Psoas muscle (tissue), 8 donors: ENCODE results near the gene PALLD. TPM values are rescaled to one million over a fixed set of nuclear protein-coding genes. Genes with fewer than 3 reads are reported as not detected.
A peak's percentile ranks its signal among the peaks of the same experiment; 100 is the strongest.
"Not testable (repeated sequence)": the region's sequence is repeated elsewhere in the genome, so short reads cannot be mapped to it uniquely, and the experiment has no call there.

Experiments
- ATAC-seq, 4 donors: fragments of 200-7000 bp; cut with Tn5 transposase; one replicate each; pipeline ENCODE4 v1.9.1; 2020; ENCODE audit warnings: moderate library complexity in 3 of 4, mild to moderate bottlenecking in 2 of 4
- DNase-seq, 2 donors: peaks; one replicate each; pipeline ENCODE4 v3.0.0-alpha.2; 2020
- H3K27ac ChIP-seq: fragments of 200-600 bp; one replicate; pipeline ENCODE4 v1.8.0; 2022
- H3K27me3 ChIP-seq, 3 donors: fragments of 200-600 bp in 1 of 3; one replicate each; pipeline versions ENCODE4 v1.6.1 to v1.8.0; 2013 to 2022; ENCODE audit warnings: low read length in 2 of 3, mild to moderate bottlenecking in 2 of 3, moderate library complexity in 1 of 3; ENCODE audit not compliant: insufficient read depth in 3 of 3
- H3K36me3 ChIP-seq, 2 donors: fragments of 200-600 bp in 1 of 2; one replicate each; pipeline versions ENCODE4 v1.6.1 to v1.8.0; 2013 to 2022; ENCODE audit warnings: low read depth in 1 of 2, mild to moderate bottlenecking in 1 of 2, moderate library complexity in 1 of 2; ENCODE audit not compliant: insufficient read depth in 1 of 2
- H3K4me1 ChIP-seq: fragments of 200-600 bp; one replicate; pipeline ENCODE4 v1.8.0; 2022
- H3K4me3 ChIP-seq: fragments of 200-600 bp; one replicate; pipeline ENCODE4 v1.8.0; 2022; ENCODE audit warnings: mild to moderate bottlenecking
- H3K9me3 ChIP-seq: fragments of 200-600 bp; one replicate; pipeline ENCODE4 v1.8.0; 2022
- WGBS, 3 donors: extraction: QIAGEN DNeasy Blood & Tissue Kit; methylation state at CpG; one replicate each; pipeline versions ENCODE4 v1.1.6 to v1.1.7; 2013; 5-methylcytosine and 5-hydroxymethylcytosine counted together
- intact Hi-C, 2 donors: fragments of 100-400 bp; cut with DNase I; formaldehyde crosslinking; loops; one replicate each; pipeline versions ENCODE4 v1.11.0 to v1.14.2; 2022
- polyA plus RNA-seq, 3 donors: library from polyadenylated mRNA; stranded (reverse); fragments of 200-250 nt; gene quantifications; one replicate each; pipeline ENCODE4 v1.2.3, GENCODE V29; 2013
- total RNA-seq, 4 donors: library from RNA; stranded (reverse); fragmentation: NEBNext Ultra II Directional in 2 of 4; extraction: Animal tissue kit (Norgen Biotek cat#: 25700) in 2 of 4; gene quantifications; one replicate each; pipeline versions ENCODE4 v1.2.1 to v1.2.4, GENCODE V29; 2021 to 2023
- TF ChIP-seq, protein P1 (sequence below): fragments of 200-600 bp; IDR thresholded peaks from one replicate; pipeline ENCODE4 v1.8.0; 2022; ENCODE audit warnings: antibody characterized with exemption
- donor health status: healthy with polysubstance abuse.
- donor health status: DM: no; HTN: no; CAD: no; lungs with moderate emphysema.
- donor health status: Bipolar disorder and iron deficiency.
- donor health status: healthy.
- donor health status: DM: yes; HTN: yes; CAD: no.
- donor health status: DM: no; HTN: no; CAD: no.
- donor health status: DM: no; HTN: no; CAD: no.
- donor health status: DM: yes; HTN: yes; CAD: no.

Gene PALLD
- total and polyA plus RNA-seq, 7 donors, result 19.2 to 245 (median 168) TPM

GRCh38 chr4:168511780-168512489 is 15.1 kb downstream of the PALLD start:
- WGBS, 3 donors, result 82 to 87% (median 82%) methylated on average over 13 of the region's 13 CpGs

GRCh38 chr4:168513826-168514225 is 17.0 kb downstream of the PALLD start:
- not testable (repeated sequence) for DNase-seq, ATAC-seq, H3K9me3 ChIP-seq, H3K27me3 ChIP-seq, H3K36me3 ChIP-seq, H3K27ac ChIP-seq
- Histone ChIP-seq H3K4me1 (peaks cover 33% of the 10 kb centered on the region), H3K4me3 (peak overlapping the region; percentile 3)
- intact Hi-C loops, result loop anchor here in 1 of 2 donors (5.0 kb wide), 1 partner anchor 403 kb away; no protein-coding TSS in a partner anchor
- 67 to 91% (median 67%) methylated on average over 3 of the region's 3 CpGs for WGBS, 3 donors

More at GRCh38 chr4:168511780-168512489, 15.1 kb downstream of the PALLD start:
- H3K36me3 ChIP-seq, result peaks cover 0 to 7% of the 10 kb centered on the region in 2 donors
- intact Hi-C loops, result loop anchor here in 1 of 2 donors (5.0 kb wide), 1 partner anchor 405 kb away; no protein-coding TSS in a partner anchor
- ATAC-seq (peak in 1 of 4 donors; percentile 18), DNase-seq (no peak)
- no peaks in the 10 kb centered on the region for H3K27me3 ChIP-seq
- H3K4me3 ChIP-seq, result no peak overlapping the region
- H3K4me1 ChIP-seq, result peaks cover 38% of the 10 kb centered on the region
- peak overlapping the region; percentile 24 for H3K27ac ChIP-seq
- no peaks in the 10 kb centered on the region for H3K9me3 ChIP-seq
- TF ChIP-seq, protein P1, sequence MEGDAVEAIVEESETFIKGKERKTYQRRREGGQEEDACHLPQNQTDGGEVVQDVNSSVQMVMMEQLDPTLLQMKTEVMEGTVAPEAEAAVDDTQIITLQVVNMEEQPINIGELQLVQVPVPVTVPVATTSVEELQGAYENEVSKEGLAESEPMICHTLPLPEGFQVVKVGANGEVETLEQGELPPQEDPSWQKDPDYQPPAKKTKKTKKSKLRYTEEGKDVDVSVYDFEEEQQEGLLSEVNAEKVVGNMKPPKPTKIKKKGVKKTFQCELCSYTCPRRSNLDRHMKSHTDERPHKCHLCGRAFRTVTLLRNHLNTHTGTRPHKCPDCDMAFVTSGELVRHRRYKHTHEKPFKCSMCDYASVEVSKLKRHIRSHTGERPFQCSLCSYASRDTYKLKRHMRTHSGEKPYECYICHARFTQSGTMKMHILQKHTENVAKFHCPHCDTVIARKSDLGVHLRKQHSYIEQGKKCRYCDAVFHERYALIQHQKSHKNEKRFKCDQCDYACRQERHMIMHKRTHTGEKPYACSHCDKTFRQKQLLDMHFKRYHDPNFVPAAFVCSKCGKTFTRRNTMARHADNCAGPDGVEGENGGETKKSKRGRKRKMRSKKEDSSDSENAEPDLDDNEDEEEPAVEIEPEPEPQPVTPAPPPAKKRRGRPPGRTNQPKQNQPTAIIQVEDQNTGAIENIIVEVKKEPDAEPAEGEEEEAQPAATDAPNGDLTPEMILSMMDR, result no peak

- DNase-seq (no peak), ATAC-seq (no peak)
- WGBS, 3 donors, result 11 to 23% (median 11%) methylated on average over 3 of the region's 3 CpGs
- H3K27ac ChIP-seq, result no peak overlapping the region
- H3K9me3 ChIP-seq, result no peaks in the 10 kb centered on the region
- no peaks in the 10 kb centered on the region for H3K36me3 ChIP-seq
- intact Hi-C loops, result loop anchor here in 1 of 2 donors (5.0 kb wide), 1 partner anchor 403 kb away; no protein-coding TSS in a partner anchor
- peak overlapping the region; percentile 3 for H3K4me3 ChIP-seq
- no peaks in the 10 kb centered on the region for H3K27me3 ChIP-seq
- TF ChIP-seq, protein P1, result peak; percentile 58
- H3K4me1 ChIP-seq, result peaks cover 30% of the 10 kb centered on the region
Observed at GRCh38 chr4:168514249-168514852, 17.5 kb downstream of the PALLD start.

DNA sequence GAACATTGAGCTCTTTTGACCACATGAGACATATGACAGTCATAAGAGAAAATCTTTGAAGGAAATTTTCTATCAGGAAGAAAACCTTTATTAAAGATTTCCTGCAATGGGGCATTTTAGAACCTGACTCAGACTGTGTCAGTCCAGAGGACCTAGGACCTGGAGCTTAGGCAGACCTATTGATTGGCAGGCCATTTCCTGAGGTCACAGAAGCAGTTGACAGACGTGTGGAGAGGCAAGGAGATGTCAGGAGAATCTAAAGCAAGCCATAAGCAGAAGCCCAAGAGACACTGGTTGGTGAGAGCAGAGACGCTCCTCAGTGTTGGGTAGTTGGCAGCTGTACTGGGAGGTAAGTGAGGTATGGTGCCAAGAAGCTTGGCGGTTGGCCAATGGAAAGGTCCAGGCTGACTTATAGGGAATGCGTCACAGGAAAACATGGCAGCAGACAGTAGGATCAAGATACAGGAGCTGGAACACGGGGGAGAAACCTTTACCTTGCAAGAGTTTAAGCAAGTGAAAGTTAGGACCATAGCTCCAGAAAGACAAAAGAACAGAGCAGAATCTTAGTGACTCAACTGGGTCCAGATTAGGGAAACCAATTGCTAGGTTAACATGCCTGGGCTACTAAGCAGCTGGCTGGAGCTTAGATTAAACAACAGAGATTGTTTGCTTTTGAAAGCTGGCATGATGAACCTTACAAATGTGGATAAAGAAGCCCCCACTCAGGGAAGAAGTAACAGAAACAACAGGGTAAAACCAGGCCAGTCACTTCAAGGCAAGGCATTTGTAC is 18.6 kb downstream of the PALLD start:
- Histone ChIP-seq H3K4me3 (no peak overlapping the region), H3K36me3 (no peaks in the 10 kb centered on the region), H3K4me1 (peaks cover 30% of the 10 kb centered on the region), H3K27ac (peak overlapping the region; percentile 39), H3K27me3 (no peaks in the 10 kb centered on the region), H3K9me3 (no peaks in the 10 kb centered on the region)
- TF ChIP-seq, protein P1, result no peak
- DNase-seq (no peak), ATAC-seq (peak; percentile 28 to 63 (median 52))
- WGBS, 3 donors, result 53 to 66% (median 54%) methylated on average over 5 of the region's 5 CpGs
- intact Hi-C loops, result no loop called here
